Vagina (tissue), 2 donors: ENCODE data around the gene SLC23A2. TPM values are rescaled to one million over a fixed set of nuclear protein-coding genes. Genes with fewer than 3 reads are reported as not detected.

Experiments
- DNase-seq, 2 donors: peaks; one replicate each; pipeline ENCODE4 v3.0.0-alpha.2; 2017; ENCODE audit errors: extremely low spot score in 2 of 2
- H3K27ac ChIP-seq: fragments of 200-600 bp; sonication (generic); one replicate; pipeline ENCODE4 v1.5.1; 2019
- H3K27me3 ChIP-seq: fragments of 200-600 bp; sonication (generic); one replicate; pipeline ENCODE4 v1.5.1; 2019
- H3K36me3 ChIP-seq, 2 donors: fragments of 200-600 bp; sonication (generic); one replicate each; pipeline ENCODE4 v1.5.1; 2017 to 2019
- H3K4me1 ChIP-seq: fragments of 200-600 bp; sonication (generic); one replicate; pipeline ENCODE4 v1.5.1; 2019
- H3K4me3 ChIP-seq, 2 donors: fragments of 200-600 bp; sonication (generic); 1 replicate in 1 of 2; 2 replicates in 1 of 2; pipeline ENCODE4 v1.5.1; 2016 to 2019
- H3K9me3 ChIP-seq: fragments of 200-600 bp; sonication (generic); one replicate; pipeline ENCODE4 v1.5.1; 2019
- CTCF ChIP-seq, 3 experiments: fragments of 450-650 bp in 2 of 3; fragments of 200-600 bp in 1 of 3; sonication (generic) in 1 of 3; IDR thresholded peaks; one replicate each; pipeline ENCODE4 v1.5.1; 2017 to 2019; ENCODE audit warnings: antibody characterized with exemption in 3 of 3, mild to moderate bottlenecking in 2 of 3, moderate library complexity in 2 of 3
- POLR2A ChIP-seq, 2 donors: fragments of 450-650 bp; IDR thresholded peaks; one replicate each; pipeline ENCODE4 v1.6.1; 2017; ENCODE audit warnings: antibody characterized with exemption in 2 of 2, mild to moderate bottlenecking in 2 of 2, moderate library complexity in 2 of 2
- POLR2AphosphoS5 ChIP-seq, 2 donors: sonication (generic); formaldehyde crosslinking; IDR thresholded peaks; one replicate each; pipeline ENCODE4 v1.9.0; 2017; ENCODE audit warnings: antibody characterized with exemption in 2 of 2, mild to moderate bottlenecking in 2 of 2, low read depth in 1 of 2; ENCODE audit not compliant: insufficient read depth in 1 of 2
- intact Hi-C: fragments of 100-400 bp; cut with DNase I; formaldehyde crosslinking; loops from one replicate; pipeline ENCODE4 v1.15.1; 2023
- total RNA-seq: library from RNA; depleted of rRNA; stranded (reverse); fragments of >200 nt; gene quantifications from one replicate; pipeline ENCODE4 v1.2.3, GENCODE V29; 2016

Gene SLC23A2
- total RNA-seq, 1 donor from 2014 or later: 14.7 TPM

- DNase-seq: no peak
- Histone ChIP-seq H3K4me3 (no peak overlapping the region), H3K4me1 (peaks cover 21% of the 10 kb centered on the region), H3K27ac (no peak overlapping the region), H3K27me3 (no peaks in the 10 kb centered on the region), H3K9me3 (no peaks in the 10 kb centered on the region), H3K36me3 (no peaks in the 10 kb centered on the region)
- intact Hi-C loops: no loop called here
- no peak for TF ChIP-seq POLR2A (IDR thresholded peaks at IDR 0.05)
- no peak for TF ChIP-seq POLR2AphosphoS5 (IDR thresholded peaks at IDR 0.05; ENCODE audit: insufficient read depth in 1 of 2, low read depth in 1 of 2)
- TF ChIP-seq CTCF (IDR thresholded peaks at IDR 0.05): no peak
Measured at GRCh38 chr20:4961746-4962145, 39.6 kb downstream of the SLC23A2 start.

GRCh38 chr20:4959592-4959991 lies 41.7 kb downstream of the SLC23A2 start:
- Histone ChIP-seq H3K36me3 (no peaks in the 10 kb centered on the region), H3K27me3 (no peaks in the 10 kb centered on the region), H3K27ac (no peak overlapping the region), H3K4me1 (peaks cover 19% of the 10 kb centered on the region), H3K9me3 (no peaks in the 10 kb centered on the region), H3K4me3 (no peak overlapping the region)
- intact Hi-C loops: no loop called here
- TF ChIP-seq CTCF (IDR thresholded peaks at IDR 0.05) (no peak), POLR2A (IDR thresholded peaks at IDR 0.05) (no peak), POLR2AphosphoS5 (IDR thresholded peaks at IDR 0.05; ENCODE audit: insufficient read depth in 1 of 2, low read depth in 1 of 2) (no peak)
- no peak for DNase-seq

GRCh38 chr20:4957939-4958362 lies 43.4 kb downstream of the SLC23A2 start:
- TF ChIP-seq POLR2AphosphoS5 (IDR thresholded peaks at IDR 0.05; ENCODE audit: insufficient read depth in 1 of 2, low read depth in 1 of 2): no peak
- intact Hi-C loops: no loop called here
- Histone ChIP-seq H3K27me3 (no peaks in the 10 kb centered on the region), H3K4me3 (no peak overlapping the region), H3K4me1 (peaks cover 19% of the 10 kb centered on the region), H3K36me3 (no peaks in the 10 kb centered on the region), H3K9me3 (no peaks in the 10 kb centered on the region), H3K27ac (no peak overlapping the region)
- DNase-seq: no peak

- intact Hi-C loops: no loop called here
Measured at GRCh38 chr20:4957187-4957586, 44.1 kb downstream of the SLC23A2 start.

GRCh38 chr20:4956200-4956810 lies 45.0 kb downstream of the SLC23A2 start:
- H3K36me3 ChIP-seq: no peaks in the 10 kb centered on the region
- H3K4me3 ChIP-seq: no peak overlapping the region
- intact Hi-C loops: no loop called here
- peaks cover 13% of the 10 kb centered on the region for H3K4me1 ChIP-seq
- TF ChIP-seq CTCF (IDR thresholded peaks at IDR 0.05): peak; percentile 54 to 69 (median 59)
- TF ChIP-seq POLR2AphosphoS5 (IDR thresholded peaks at IDR 0.05; ENCODE audit: insufficient read depth in 1 of 2, low read depth in 1 of 2): no peak
- no peak for TF ChIP-seq POLR2A (IDR thresholded peaks at IDR 0.05)
- H3K27ac ChIP-seq: no peak overlapping the region
- H3K9me3 ChIP-seq: no peaks in the 10 kb centered on the region
- no peak for DNase-seq
- no peaks in the 10 kb centered on the region for H3K27me3 ChIP-seq

More at GRCh38 chr20:4957187-4957586, 44.1 kb downstream of the SLC23A2 start:
- Histone ChIP-seq H3K9me3 (no peaks in the 10 kb centered on the region), H3K4me1 (peaks cover 17% of the 10 kb centered on the region), H3K27ac (no peak overlapping the region), H3K27me3 (no peaks in the 10 kb centered on the region), H3K36me3 (no peaks in the 10 kb centered on the region), H3K4me3 (no peak overlapping the region)
- DNase-seq: no peak
- TF ChIP-seq CTCF (IDR thresholded peaks at IDR 0.05) (no peak), POLR2A (IDR thresholded peaks at IDR 0.05) (no peak), POLR2AphosphoS5 (IDR thresholded peaks at IDR 0.05; ENCODE audit: insufficient read depth in 1 of 2, low read depth in 1 of 2) (no peak)
